Measurements from ENCODE around the gene BCHE. TPM values are rescaled to one million over a fixed set of nuclear protein-coding genes. Genes with fewer than 3 reads are reported as not detected.

The BCHE gene
- total RNA-seq, 1 donor from 2014 or later = 5.8 TPM

DNA sequence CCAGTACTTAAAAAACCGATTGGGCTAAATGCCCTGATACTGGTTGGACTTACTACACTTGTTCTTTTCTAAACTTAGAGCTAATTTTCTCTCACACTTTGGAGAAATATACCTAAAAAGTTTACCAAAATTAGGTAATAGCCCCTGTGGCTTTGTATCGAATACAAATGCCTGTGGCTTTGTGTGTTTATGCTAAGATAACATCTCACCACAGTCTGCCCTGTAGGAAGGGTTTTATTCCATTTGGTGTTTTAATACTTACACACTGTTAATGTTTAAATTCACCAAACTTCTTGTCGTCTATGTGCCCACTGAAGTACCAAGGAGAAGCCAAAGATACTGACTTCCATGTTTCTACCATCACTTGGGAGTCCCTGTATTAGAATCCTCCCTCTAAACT lies 66.4 kb downstream of the BCHE start:
- Histone ChIP-seq H3K36me3 (no peaks in the 10 kb centered on the region), H3K4me3 (no peak overlapping the region), H3K9me3 (no peaks in the 10 kb centered on the region), H3K27ac (no peak overlapping the region), H3K4me1 (no peaks in the 10 kb centered on the region), H3K27me3 (ENCODE audit: low read depth) (no peaks in the 10 kb centered on the region)
- no peak for DNase-seq
- intact Hi-C loops (cut with DNase I) = no loop called here
- ATAC-seq = no peak
- TF ChIP-seq, protein P1, sequence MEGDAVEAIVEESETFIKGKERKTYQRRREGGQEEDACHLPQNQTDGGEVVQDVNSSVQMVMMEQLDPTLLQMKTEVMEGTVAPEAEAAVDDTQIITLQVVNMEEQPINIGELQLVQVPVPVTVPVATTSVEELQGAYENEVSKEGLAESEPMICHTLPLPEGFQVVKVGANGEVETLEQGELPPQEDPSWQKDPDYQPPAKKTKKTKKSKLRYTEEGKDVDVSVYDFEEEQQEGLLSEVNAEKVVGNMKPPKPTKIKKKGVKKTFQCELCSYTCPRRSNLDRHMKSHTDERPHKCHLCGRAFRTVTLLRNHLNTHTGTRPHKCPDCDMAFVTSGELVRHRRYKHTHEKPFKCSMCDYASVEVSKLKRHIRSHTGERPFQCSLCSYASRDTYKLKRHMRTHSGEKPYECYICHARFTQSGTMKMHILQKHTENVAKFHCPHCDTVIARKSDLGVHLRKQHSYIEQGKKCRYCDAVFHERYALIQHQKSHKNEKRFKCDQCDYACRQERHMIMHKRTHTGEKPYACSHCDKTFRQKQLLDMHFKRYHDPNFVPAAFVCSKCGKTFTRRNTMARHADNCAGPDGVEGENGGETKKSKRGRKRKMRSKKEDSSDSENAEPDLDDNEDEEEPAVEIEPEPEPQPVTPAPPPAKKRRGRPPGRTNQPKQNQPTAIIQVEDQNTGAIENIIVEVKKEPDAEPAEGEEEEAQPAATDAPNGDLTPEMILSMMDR (IDR thresholded peaks at IDR 0.05) = no peak

DNA sequence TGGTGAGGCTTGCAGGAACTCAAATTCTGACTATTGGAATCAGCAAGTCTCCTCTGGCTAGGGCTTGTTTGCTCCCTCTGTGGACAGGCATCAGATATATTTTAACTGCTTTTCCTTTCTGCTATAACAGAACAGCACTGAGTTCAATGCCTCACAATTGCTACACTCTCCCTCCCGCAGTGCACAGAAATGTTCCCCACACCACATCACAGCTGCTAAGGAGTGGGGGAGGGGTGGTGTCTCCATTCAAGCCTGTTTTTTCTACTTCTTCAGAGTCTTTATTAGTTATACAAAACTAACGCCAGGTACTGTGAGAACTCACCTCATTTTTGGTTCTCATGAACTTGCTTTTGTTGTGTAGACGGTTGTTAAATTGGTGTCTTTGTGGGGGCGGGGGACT lies 68.5 kb downstream of the BCHE start:
- DNase-seq = no peak
- H3K4me3 ChIP-seq = no peak overlapping the region
- intact Hi-C loops (cut with DNase I) = no loop called here

DNA sequence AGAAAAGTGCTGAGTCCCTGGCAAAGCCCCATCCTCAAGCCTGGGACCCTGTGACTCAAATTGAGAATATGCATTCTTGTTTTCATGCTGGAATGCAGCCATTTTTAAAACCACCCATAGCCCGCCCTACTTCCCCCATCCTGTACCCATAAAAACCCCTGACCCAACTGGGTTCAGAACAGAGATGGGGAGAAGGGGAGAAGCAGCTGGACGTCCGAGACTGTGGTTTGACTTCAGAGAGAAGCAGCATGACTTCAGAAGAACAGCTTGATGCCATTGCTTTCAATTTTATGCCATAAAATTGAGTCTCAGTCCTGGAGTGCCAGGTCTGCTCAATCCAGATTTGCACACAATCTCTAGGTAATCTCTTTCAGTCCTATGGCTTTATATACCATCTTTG lies 78.2 kb downstream of the BCHE start:
- DNase-seq = no peak
- no peaks in the 10 kb centered on the region for H3K9me3 ChIP-seq
- H3K27me3 ChIP-seq (ENCODE audit: low read depth) = no peaks in the 10 kb centered on the region
- H3K27ac ChIP-seq = no peak overlapping the region
- ATAC-seq = no peak
- H3K4me1 ChIP-seq = no peaks in the 10 kb centered on the region
- TF ChIP-seq, protein P1 (IDR thresholded peaks at IDR 0.05) = no peak
- no peak overlapping the region for H3K4me3 ChIP-seq
- H3K36me3 ChIP-seq = no peaks in the 10 kb centered on the region
- intact Hi-C loops (cut with DNase I) = no loop called here

More for the DNA sequence above, 68.5 kb downstream of the BCHE start:
- Histone ChIP-seq H3K36me3 (no peaks in the 10 kb centered on the region), H3K27me3 (ENCODE audit: low read depth) (no peaks in the 10 kb centered on the region), H3K27ac (no peak overlapping the region), H3K9me3 (no peaks in the 10 kb centered on the region), H3K4me1 (no peaks in the 10 kb centered on the region)
- no peak for ATAC-seq
- TF ChIP-seq, protein P1 (IDR thresholded peaks at IDR 0.05) = no peak

DNA sequence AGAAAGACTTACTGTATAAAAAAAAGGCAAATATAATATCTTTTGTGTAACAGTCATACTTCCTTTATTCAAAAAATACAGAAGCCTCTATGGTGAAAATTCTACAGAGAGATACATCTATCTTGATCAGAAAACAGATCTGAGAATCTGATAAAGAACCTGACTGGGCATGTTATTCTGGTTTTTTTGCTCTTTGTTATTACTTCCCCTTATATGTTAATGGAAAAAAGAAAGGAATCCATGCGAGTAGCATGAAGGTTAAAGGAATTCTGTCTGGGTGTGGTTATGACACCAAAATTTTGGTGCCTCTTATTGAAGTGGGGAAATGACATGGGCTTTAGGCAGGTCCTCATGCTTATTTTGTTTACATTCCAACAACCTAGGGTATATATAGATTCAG lies 81.7 kb downstream of the BCHE start:
- TF ChIP-seq, protein P1 (IDR thresholded peaks at IDR 0.05) = no peak

DNA sequence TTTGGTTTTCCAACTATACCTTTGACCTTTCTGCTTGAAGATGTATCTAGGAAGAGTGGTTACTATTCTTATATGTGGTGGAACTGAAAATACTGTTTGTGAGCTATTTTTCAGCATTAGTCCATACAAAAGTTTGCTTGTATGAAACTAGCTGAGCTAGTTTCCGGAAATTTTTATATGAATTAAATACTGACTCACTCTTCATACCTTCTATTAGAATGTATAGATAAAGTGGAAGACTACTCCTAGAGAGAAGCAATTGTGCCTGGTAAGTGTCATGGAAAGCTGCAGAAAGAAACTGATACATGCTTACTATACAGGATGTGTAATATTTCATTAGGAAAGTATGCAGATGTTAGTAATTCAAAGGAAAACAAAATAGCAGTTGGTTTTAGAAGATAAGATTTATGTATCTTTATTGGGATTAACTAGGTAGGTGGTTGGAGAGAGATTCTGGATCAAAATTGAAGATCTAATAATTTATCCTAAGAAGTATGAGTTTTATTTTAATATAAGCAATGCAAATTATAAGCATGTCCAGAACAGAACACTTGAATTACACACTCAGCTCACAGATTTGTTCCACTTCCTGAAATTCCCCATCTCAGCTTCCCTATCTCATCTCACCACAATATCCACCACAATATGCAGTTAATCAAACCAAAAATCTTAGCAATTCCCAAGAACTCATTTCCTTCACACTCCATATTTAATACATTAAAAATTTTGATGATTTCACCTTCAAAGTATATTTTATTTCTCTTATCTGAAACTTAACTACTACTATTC lies 82.8 kb downstream of the BCHE start:
- ATAC-seq (no peak), DNase-seq (no peak)
- Histone ChIP-seq H3K27me3 (ENCODE audit: low read depth) (no peaks in the 10 kb centered on the region), H3K27ac (no peak overlapping the region), H3K36me3 (no peaks in the 10 kb centered on the region), H3K4me1 (no peaks in the 10 kb centered on the region), H3K4me3 (no peak overlapping the region), H3K9me3 (no peaks in the 10 kb centered on the region)
- intact Hi-C loops (cut with DNase I) = no loop called here
- TF ChIP-seq, protein P1 (IDR thresholded peaks at IDR 0.05) = no peak

More for the DNA sequence above, 81.7 kb downstream of the BCHE start:
- H3K4me3 ChIP-seq = no peak overlapping the region
- intact Hi-C loops (cut with DNase I) = no loop called here
- no peaks in the 10 kb centered on the region for H3K4me1 ChIP-seq
- H3K27me3 ChIP-seq (ENCODE audit: low read depth) = no peaks in the 10 kb centered on the region
- ATAC-seq (no peak), DNase-seq (no peak)
- no peaks in the 10 kb centered on the region for H3K9me3 ChIP-seq
- no peaks in the 10 kb centered on the region for H3K36me3 ChIP-seq
- H3K27ac ChIP-seq = no peak overlapping the region

Measured in lower lobe of right lung (tissue), 2 donors.